ENCODE results near the gene UBE3C.

Gene UBE3C

DNA sequence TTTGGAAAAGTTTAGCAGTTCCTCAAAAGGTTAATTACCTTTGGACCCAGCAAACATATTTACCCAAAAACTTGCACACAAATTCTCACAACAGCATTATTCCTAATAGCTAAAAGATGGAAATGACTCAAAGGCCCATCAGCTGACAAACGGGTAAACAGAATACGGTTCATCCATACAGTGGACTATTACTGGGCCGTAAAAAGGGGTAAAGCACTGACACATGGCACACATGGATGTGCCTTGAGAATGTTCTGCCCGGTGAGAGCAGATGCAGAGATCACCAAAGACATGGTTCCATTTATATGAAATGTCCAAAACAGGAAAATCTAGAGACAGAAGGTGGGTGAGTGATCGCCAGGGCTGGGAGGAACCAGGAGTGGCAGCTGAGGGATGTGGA lies 102.9 kb downstream of the UBE3C start:
- TF ChIP-seq TAF1 (IDR thresholded peaks at IDR 0.05; ENCODE audit: borderline replicate concordance, insufficient read depth, low read length) (no peak), FOXP2 (optimal IDR thresholded peaks at IDR 0.05; ENCODE audit: borderline replicate concordance, extremely low read depth, extremely low read length, insufficient read depth) (no peak), SIN3A (IDR thresholded peaks at IDR 0.05; ENCODE audit: borderline replicate concordance, insufficient read depth, low read length) (no peak), POLR2AphosphoS5 (IDR thresholded peaks at IDR 0.05; ENCODE audit: low read depth, low read length) (no peak)
- TF ChIP-seq, protein P1, sequence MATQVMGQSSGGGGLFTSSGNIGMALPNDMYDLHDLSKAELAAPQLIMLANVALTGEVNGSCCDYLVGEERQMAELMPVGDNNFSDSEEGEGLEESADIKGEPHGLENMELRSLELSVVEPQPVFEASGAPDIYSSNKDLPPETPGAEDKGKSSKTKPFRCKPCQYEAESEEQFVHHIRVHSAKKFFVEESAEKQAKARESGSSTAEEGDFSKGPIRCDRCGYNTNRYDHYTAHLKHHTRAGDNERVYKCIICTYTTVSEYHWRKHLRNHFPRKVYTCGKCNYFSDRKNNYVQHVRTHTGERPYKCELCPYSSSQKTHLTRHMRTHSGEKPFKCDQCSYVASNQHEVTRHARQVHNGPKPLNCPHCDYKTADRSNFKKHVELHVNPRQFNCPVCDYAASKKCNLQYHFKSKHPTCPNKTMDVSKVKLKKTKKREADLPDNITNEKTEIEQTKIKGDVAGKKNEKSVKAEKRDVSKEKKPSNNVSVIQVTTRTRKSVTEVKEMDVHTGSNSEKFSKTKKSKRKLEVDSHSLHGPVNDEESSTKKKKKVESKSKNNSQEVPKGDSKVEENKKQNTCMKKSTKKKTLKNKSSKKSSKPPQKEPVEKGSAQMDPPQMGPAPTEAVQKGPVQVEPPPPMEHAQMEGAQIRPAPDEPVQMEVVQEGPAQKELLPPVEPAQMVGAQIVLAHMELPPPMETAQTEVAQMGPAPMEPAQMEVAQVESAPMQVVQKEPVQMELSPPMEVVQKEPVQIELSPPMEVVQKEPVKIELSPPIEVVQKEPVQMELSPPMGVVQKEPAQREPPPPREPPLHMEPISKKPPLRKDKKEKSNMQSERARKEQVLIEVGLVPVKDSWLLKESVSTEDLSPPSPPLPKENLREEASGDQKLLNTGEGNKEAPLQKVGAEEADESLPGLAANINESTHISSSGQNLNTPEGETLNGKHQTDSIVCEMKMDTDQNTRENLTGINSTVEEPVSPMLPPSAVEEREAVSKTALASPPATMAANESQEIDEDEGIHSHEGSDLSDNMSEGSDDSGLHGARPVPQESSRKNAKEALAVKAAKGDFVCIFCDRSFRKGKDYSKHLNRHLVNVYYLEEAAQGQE (IDR thresholded peaks at IDR 0.05; ENCODE audit: insufficient read depth in 1 of 2, low read depth in 2 of 2, low read length in 2 of 2), result no peak

DNA sequence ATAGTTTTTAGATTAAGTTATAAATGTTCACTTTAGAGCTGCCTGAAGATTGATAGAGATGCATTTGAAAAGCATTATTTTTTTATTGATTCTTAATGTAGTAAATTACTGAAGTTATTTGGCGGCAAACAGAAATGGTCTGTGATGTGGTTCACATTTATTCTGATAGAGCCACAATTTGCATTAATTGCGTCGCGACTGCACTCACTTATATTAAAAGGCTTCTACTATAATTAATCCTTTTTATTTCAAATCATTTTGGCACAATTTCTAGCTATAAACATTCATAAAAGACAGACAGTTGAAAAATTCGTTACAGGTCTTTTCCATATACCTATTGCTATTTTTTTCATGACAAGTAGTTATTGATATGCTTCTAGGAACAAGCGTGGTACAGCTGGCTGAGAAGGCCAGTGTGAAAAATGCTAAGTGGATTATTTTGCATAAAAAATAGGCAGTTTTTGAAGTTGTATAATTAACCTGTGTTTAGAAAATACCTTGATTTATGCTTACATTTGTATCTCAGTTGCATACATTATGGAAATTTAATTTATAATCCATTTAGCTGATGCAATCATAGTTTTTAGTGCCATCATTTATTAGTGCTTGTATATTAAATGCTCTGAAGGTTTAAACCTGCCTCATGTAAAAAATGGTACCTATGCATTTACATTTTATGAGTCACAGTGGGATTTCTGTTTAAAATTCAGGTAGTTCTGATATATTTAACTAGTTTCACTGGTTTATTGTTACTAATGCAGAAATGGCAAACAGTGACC lies 106.0 kb downstream of the UBE3C start:
- TF ChIP-seq SIN3A (IDR thresholded peaks at IDR 0.05; ENCODE audit: borderline replicate concordance, insufficient read depth, low read length) (no peak), POLR2AphosphoS5 (IDR thresholded peaks at IDR 0.05; ENCODE audit: low read depth, low read length) (no peak), TAF1 (IDR thresholded peaks at IDR 0.05; ENCODE audit: borderline replicate concordance, insufficient read depth, low read length) (no peak), FOXP2 (optimal IDR thresholded peaks at IDR 0.05; ENCODE audit: borderline replicate concordance, extremely low read depth, extremely low read length, insufficient read depth) (no peak)
- TF ChIP-seq, protein P1 (IDR thresholded peaks at IDR 0.05; ENCODE audit: insufficient read depth in 1 of 2, low read depth in 2 of 2, low read length in 2 of 2), result no peak

DNA sequence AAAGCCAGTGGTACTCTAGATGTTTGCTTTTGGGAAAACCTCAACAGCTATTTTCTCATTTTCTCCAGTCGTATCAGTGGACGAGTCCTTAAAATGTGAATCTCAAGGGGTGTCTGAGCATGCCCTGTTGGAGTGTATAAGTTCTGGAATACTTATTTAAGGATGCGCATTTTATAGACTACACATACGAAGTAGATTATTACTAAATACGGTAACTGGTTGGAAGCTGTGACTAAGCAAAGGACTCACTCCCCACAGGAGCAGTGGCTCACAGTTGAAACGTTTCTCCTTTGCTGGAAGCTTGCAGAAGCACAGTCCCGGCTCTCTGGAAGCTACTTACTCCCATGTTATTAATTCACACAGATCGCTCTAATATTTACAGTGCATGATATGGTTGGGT lies 107.3 kb downstream of the UBE3C start:
- TF ChIP-seq, protein P1 (IDR thresholded peaks at IDR 0.05; ENCODE audit: insufficient read depth in 1 of 2, low read depth in 2 of 2, low read length in 2 of 2), result no peak
- TF ChIP-seq SIN3A (IDR thresholded peaks at IDR 0.05; ENCODE audit: borderline replicate concordance, insufficient read depth, low read length) (no peak), FOXP2 (optimal IDR thresholded peaks at IDR 0.05; ENCODE audit: borderline replicate concordance, extremely low read depth, extremely low read length, insufficient read depth) (no peak), TAF1 (IDR thresholded peaks at IDR 0.05; ENCODE audit: borderline replicate concordance, insufficient read depth, low read length) (no peak), POLR2AphosphoS5 (IDR thresholded peaks at IDR 0.05; ENCODE audit: low read depth, low read length) (no peak)

DNA sequence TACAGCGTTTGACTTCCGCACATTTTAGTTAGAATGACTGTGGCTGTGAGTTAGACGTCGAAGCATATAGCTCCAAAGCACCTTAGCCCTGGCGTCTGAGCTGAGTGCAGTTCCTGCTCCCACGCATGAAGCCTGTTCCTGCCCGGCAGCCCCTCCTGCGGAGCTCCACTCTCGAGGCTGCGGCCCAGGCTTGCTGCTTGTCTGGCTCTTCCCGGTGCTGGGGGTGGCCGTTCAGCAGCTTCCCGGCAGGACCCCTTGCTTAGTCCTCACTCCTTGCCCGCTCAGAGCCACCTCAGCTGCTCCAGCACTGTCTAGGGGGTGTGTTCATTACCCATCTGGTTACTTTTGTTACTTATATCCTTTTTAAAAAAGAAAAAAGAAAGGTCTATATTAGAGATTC lies 109.9 kb downstream of the UBE3C start:
- TF ChIP-seq FOXP2 (optimal IDR thresholded peaks at IDR 0.05; ENCODE audit: borderline replicate concordance, extremely low read depth, extremely low read length, insufficient read depth) (no peak), TAF1 (IDR thresholded peaks at IDR 0.05; ENCODE audit: borderline replicate concordance, insufficient read depth, low read length) (no peak), SIN3A (IDR thresholded peaks at IDR 0.05; ENCODE audit: borderline replicate concordance, insufficient read depth, low read length) (no peak), POLR2AphosphoS5 (IDR thresholded peaks at IDR 0.05; ENCODE audit: low read depth, low read length) (no peak)
- TF ChIP-seq, protein P1 (IDR thresholded peaks at IDR 0.05; ENCODE audit: insufficient read depth in 1 of 2, low read depth in 2 of 2, low read length in 2 of 2), result no peak
